ENCODE measurements around the gene C20orf144. TPM values are rescaled to one million over a fixed set of nuclear protein-coding genes. Genes with fewer than 3 reads are reported as not detected.
A peak's percentile ranks its signal among the peaks of the same experiment; 100 is the strongest.

The C20orf144 gene
- total RNA-seq, 1 donor from 2014 or later = not detected

GRCh38 chr20:33664085-33664761 is 2.1 kb downstream of the C20orf144 start:
- DNase-seq (ENCODE audit: low spot score) = no peak

GRCh38 chr20:33664762-33665144 is 2.6 kb downstream of the C20orf144 start:
- DNase-seq (ENCODE audit: low spot score) = no peak

GRCh38 chr20:33666293-33667244 is 4.4 kb downstream of the C20orf144 start, which contains the start of gene ACTL10:
ACTL10 (plus strand) TSS chr20:33666943; CDS start chr20:33667498, 555 bp downstream.
- peak; percentile 98 for DNase-seq (ENCODE audit: low spot score)

GRCh38 chr20:33667245-33667675 is 5.1 kb downstream of the C20orf144 start:
- no peak for DNase-seq (ENCODE audit: low spot score)

GRCh38 chr20:33667676-33668465 is 5.7 kb downstream of the C20orf144 start:
- peak; percentile 94 for DNase-seq (ENCODE audit: low spot score)

GRCh38 chr20:33668466-33669155 is 6.5 kb downstream of the C20orf144 start:
- DNase-seq (ENCODE audit: low spot score) = no peak

GRCh38 chr20:33669224-33669623 is 7.1 kb downstream of the C20orf144 start:
- no peak for DNase-seq (ENCODE audit: low spot score)

- no peak for DNase-seq (ENCODE audit: low spot score)
These were observed 7.9 kb downstream of the C20orf144 start for GRCh38 chr20:33669873-33670640.

GRCh38 chr20:33670715-33671499 is 8.8 kb downstream of the C20orf144 start:
- DNase-seq (ENCODE audit: low spot score) = no peak

GRCh38 chr20:33671573-33672288 is 9.6 kb downstream of the C20orf144 start:
- no peak for DNase-seq (ENCODE audit: low spot score)

- no peak for DNase-seq (ENCODE audit: low spot score)
These were observed 10.4 kb downstream of the C20orf144 start for GRCh38 chr20:33672426-33673113.

- DNase-seq (ENCODE audit: low spot score) = no peak
These were observed 10.9 kb downstream of the C20orf144 start for GRCh38 chr20:33673114-33673409.

- DNase-seq (ENCODE audit: low spot score) = no peak
These were observed 11.5 kb downstream of the C20orf144 start for GRCh38 chr20:33673410-33674293.

- DNase-seq (ENCODE audit: low spot score) = peak; percentile 95
These were observed 12.4 kb downstream of the C20orf144 start, which contains the start of gene NECAB3 for GRCh38 chr20:33674294-33675135. NECAB3 (minus strand) TSS chr20:33674428; CDS start chr20:33674352, 76 bp downstream.

- DNase-seq (ENCODE audit: low spot score) = no peak
These were observed 13.2 kb downstream of the C20orf144 start for GRCh38 chr20:33675136-33675959.
